Measurements from ENCODE around the gene MYH1.

MYH1 gene

DNA sequence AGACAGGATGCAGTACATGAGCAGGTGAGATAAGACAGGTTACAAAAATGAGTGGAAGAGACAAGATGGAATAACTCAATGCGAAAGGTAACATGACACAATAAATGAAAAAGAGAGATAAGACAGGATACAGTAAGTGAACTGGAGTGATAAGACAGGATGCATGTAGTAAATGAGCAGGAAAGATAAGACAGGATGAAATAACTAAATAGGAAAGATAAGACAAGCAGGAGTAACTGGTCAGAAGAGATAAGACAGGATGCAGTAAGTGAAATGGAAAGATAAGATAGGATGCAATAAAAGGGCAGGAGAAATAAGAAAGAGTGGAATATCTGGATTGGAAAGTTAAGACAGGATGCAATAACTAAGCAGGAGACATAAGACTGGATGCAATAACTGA, 40.6 kb downstream of the MYH1 start:
- no peak for DNase-seq

- DNase-seq, result no peak
These were observed 43.8 kb downstream of the MYH1 start for GRCh38 chr17:10474536-10474935.

GRCh38 chr17:10471858-10472257, 46.5 kb downstream of the MYH1 start:
- DNase-seq, result no peak

DNA sequence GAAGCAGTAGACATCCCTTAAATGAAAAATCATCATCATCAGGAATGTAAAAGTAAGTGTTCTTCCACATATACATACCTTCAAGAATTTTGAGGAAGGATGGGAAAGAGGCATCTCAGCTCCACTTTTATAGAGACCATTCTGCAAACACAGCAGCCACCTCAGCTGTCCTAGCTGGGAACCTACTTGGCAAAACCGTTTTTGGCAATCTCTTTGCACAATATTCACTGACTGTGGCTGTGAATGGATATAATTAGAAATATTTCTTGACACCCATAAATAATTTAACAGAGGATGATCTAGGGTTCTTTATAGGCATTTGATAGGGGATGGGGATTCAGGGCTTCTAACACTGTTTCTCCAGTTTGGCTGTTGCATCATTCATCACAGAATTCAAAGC, 48.9 kb downstream of the MYH1 start, which contains the start of gene MYH4:
Gene MYH4, minus strand, starts transcription at position 101 of the 400 bp plus-strand sequence. CDS start 2,814 bp downstream, outside the sequence.
- no peak for DNase-seq

- DNase-seq, result no peak
These were observed 54.9 kb downstream of the MYH1 start for GRCh38 chr17:10463402-10463801.

DNA sequence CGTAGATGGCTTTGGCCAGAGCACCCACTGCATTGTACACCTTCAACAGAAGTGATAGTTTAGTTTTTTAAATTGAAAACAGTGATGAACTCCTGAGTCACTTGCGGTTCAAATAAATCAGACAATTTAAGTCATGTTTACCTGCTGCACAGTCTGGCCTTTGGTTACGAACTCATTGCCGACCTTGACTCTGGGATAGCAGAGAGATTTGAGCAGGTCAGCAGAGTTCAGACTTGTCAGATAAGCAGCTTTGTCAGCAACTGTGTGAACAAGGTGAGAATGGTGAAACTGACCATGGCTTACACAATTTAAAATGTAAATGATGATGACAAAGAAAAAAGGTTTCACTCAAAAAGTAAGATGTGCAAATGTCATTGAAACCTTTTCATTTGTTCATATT, 58.3 kb downstream of the MYH1 start:
- DNase-seq, result no peak

GRCh38 chr17:10458701-10459100, 59.6 kb downstream of the MYH1 start:
- no peak for DNase-seq

- no peak for DNase-seq
These were observed 60.4 kb downstream of the MYH1 start for GRCh38 chr17:10457952-10458351.

- no peak for DNase-seq
These were observed 71.1 kb downstream of the MYH1 start for GRCh38 chr17:10447026-10447931.

Data from activated CD8-positive, alpha-beta memory T cell treated with anti-CD3 and anti-CD28 coated beads, Interleukin-2, amount 50 U/mL, for 4 hours (primary cell).